DMS 273 (cell line): ENCODE data around the gene USF2.
"Not testable (repeated sequence)": the region's sequence is repeated elsewhere in the genome, so short reads cannot be mapped to it uniquely, and the experiment has no call there.

ENCODE experiments used
- DNase-seq: peaks from one replicate; lab custom pipeline; 2025; ENCODE audit not compliant: unreplicated experiment; lab: John Stamatoyannopoulos, UW

USF2 gene

GRCh38 chr19:35284153-35285094 is 15.7 kb downstream of the USF2 start:
- no peak for DNase-seq

- DNase-seq, result no peak
Observed at GRCh38 chr19:35285095-35285449, 16.3 kb downstream of the USF2 start.

- not testable (repeated sequence) for DNase-seq
Observed at GRCh38 chr19:35285465-35285864, 16.7 kb downstream of the USF2 start.

DNA sequence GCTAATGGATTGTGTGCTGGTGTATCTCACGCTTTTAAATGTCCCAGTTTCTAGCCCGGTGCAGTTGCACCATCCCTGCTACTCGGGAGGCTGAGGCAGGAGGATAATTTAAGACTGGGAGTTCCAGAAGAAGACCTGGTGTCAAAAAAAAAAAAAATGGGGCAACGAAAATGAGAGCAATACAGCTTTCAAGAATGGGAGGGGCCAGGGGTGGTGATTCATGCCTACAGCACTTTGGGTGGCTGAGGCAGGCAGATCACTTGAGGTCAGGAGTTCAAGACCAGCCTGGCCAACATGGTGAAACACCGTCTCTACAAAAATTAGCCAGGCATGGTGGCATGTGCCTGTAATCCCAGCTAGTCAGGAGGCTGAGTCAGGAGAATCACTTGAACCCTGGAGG is 17.3 kb downstream of the USF2 start:
- DNase-seq, result not testable (repeated sequence)

DNA sequence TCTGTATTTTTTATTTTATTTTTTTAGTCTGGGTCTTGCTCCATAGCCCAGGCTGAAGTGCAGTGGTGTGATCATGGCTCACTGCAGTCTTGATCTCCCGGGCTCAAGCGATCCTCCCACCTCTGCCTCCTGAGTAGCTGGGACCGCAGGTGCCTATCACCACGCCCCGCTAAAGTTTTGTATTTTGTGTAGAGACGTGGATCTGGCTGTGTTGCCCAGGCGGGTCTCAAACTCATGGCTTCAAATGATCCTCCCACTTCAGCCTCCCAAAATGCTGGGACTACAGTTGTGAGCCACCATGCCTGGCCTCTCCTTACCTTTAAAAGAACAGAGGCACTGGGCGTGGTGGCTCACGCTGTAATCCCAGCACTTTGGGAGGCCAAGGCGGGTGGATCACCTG is 19.0 kb downstream of the USF2 start:
- DNase-seq, result no peak

GRCh38 chr19:35288331-35288730 is 19.6 kb downstream of the USF2 start:
- DNase-seq, result no peak

DNA sequence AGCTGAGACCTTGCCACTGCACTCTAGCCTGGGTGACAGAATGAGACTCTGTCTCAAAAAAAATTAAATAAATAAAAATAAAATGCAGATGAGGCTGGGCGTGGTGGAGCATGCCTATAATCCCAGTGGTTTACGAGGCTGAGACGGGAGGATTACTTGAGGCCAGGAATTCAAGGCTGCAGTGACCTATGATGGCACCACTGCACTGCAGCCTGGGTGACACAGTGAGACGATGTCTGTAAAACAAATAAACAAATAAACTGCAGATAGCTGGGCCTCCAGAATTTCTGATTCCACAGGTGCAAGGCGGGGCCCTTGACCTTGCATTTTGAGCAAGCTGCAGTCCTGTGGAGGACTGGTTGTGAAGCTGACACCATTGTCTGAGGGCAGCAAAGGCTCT is 20.1 kb downstream of the USF2 start:
- DNase-seq, result no peak

DNA sequence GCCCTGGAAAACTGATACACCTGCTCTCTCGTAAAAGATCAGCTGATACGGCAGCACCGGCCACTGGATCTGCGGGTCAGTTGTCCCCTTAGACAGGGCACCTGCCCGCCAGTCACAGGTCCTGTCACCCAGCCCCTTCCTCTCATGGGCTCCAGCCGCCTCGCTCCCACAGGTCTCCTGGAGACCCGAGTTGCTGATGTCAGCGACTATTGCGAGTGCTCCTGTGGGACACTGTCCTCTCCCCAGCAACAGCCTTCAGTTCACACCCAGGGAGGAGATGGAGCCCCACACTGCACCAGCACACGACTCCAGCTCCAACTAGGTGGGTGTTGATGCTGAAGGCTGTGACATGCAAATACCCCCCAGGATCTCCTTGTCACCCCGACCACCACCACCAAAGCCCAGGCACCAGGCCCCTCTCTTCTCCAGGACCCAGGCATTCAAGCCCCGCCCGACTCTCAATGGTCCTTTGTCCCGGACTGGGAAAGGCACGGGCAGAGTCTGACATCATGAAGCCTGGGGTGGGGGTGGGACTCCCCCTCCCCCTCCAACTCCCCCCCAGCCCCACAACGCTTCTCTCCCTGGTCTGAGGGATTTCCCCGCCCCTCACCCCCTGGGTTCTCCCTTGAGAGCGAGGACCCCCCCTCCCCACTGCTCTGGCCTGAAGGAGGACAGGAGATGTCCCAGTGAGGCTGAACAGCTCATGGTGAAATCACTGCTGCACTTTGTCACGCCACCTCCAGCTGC is 21.8 kb downstream of the USF2 start:
- no peak for DNase-seq

GRCh38 chr19:35291259-35291658 is 22.5 kb downstream of the USF2 start:
- DNase-seq, result no peak

DNA sequence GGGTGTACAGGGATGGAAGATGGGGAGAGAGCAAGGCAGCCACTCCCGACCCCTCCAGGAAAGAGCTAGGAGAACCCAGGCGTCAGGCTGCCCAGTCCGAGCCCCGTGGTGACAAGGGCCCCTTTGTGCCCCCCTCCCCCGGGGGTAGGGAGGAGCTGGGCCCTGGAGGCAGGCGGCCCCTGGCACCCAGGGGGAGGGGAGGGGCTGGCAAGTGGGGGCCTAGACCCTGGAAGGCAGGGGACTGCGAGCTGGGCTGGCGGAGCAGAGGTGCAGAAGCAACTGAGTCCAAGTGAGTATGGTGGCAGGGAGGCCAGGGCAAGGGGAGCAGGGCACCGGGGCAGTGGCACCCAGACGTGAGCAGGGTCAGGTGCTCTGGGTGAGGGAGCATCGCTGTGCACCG is 23.2 kb downstream of the USF2 start, which contains the start of gene MAG:
Gene MAG, plus strand, starts transcription at position 246 of the 400 bp plus-strand sequence. CDS start 3,248 bp downstream, outside the sequence.
- no peak for DNase-seq

DNA sequence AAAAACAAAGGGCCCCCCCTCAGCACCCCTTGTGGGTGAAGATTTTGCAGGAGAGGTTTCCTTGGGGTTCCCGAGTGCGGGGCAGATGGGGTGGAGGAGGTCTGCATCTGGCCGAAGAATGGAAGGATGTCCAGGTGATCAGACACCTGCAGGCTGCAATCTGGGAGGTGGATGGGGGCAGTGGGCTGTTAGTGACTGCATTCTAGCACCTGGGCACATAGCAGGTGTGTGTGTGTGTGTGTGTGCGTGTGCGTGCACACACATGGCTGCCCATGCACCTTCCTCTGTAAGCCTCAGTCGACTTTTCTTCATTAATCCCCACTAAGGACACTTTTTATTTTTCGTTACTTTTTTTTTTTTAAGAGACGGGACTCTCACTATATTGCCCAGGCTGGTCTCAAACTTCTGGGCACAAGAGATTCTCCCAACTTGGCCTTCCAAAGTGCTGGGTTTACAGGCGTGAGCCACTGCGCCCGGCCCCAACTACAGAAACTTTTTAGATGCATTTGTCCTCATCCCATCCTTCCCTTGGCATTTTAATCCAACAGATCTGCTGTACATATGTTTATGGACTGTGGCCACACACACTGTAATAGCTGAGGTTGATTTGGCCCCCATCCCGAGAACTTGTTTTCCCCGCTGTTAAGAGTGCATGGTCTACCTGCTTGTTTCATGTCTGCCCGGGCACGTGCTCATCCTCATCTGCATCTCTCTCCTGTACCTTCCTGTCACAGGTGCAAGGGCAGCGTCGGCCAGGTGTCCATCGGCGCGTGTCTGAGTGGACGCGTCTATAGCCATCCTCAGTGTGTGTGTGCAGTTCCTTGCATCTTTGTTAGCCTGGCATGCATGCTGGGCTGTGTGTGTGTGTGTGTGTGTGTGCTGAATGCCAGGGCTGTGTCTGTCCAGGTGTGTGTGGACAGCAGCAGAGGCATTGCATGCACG is 23.9 kb downstream of the USF2 start:
- no peak for DNase-seq

GRCh38 chr19:35293363-35293739 is 24.6 kb downstream of the USF2 start:
- DNase-seq, result peak; percentile 36

DNA sequence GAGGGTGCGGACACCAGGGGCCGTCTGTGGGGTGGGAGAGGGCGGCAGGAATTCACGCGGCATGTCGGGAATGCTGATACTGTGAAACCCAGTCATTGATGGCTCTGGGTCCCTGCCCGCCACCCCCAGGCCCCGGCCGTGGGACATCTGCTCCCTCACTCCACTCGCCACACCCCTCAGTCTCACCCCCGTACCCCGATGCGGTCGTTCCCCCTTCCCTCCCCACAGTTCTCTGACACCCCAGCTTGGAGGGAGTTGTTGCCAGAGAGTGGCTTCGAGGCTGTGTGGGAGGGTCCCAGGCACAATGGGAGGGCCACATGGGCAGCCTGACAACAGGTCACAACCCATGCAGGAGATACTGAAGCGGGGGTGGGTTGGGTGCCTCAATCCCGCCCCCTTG is 25.0 kb downstream of the USF2 start:
- DNase-seq, result no peak

GRCh38 chr19:35294328-35294727 is 25.6 kb downstream of the USF2 start:
- DNase-seq, result peak; percentile 41

DNA sequence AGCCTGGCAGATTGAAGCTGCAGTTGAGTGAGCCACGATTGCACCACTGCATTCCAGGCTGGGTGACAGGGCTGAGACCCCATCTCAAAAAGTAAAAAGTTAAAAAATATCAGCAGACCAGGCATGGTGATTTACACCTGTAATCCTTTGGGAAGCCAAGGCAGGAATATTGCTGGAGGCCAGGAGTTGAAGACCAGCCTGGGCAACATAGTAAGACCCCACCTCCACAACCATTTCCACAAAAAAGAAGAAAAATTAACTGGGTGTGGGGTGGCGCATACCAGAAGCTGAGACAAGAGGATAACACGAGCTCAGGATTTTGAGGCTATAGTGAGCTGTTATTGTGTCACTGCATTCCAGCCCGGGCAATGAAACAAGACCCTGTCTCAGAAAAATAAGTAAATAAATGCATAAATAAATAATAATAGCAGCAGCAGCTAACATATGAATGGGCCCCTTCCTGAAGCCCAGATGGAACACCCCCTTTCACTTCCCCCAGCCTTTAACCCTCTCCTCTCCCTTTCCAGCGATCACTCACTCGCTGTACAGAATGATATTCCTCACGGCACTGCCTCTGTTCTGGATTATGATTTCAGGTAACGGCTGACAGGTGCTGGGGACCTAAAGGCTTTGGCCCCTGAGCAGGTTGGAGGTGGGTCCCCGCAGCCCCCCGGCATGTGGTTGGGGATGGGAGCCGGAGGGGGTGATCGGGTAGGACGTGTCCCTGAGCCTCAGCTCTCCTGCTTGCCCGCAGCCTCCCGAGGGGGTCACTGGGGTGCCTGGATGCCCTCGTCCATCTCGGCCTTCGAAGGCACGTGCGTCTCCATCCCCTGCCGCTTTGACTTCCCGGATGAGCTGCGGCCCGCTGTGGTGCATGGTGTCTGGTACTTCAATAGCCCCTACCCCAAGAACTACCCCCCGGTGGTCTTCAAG is 26.4 kb downstream of the USF2 start:
- no peak for DNase-seq

GRCh38 chr19:35295792-35296462 is 27.2 kb downstream of the USF2 start:
- no peak for DNase-seq

GRCh38 chr19:35296644-35297514 is 28.1 kb downstream of the USF2 start:
- no peak for DNase-seq

DNA sequence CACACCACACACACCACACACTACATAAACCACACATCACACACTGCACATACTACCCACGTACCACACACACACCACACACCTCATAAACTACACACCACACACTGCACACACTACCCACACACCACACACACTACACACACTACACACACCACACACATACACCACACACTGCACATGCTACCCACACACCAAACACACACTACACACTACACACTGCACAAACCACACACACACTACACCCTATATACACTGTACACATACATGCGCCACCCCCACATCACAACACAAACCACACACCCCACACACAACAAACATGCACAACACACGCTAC is 28.7 kb downstream of the USF2 start:
- DNase-seq, result no peak

DNA sequence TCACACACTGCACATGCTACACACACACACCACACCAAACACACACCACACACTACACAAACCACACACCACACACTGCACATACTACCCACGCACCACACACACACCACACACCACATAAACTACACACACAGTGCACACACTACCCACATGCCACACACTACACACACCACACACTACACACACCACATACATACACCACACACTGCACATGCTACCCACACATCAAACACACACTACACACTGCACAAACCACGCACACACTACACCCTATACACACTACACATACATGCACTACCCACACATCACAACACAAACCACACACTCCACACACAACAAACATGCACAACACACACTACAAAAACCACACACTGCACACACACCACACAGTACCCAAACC is 29.2 kb downstream of the USF2 start:
- no peak for DNase-seq
